Measurements from ENCODE around the gene CNTNAP3B.
A peak's percentile ranks its signal among the peaks of the same experiment; 100 is the strongest.
"Not testable (repeated sequence)": the region's sequence is repeated elsewhere in the genome, so short reads cannot be mapped to it uniquely, and the experiment has no call there.

The CNTNAP3B gene

GRCh38 chr9:42129073-42129729, at the start of gene CNTNAP3B:
CNTNAP3B (minus strand) TSS chr9:42129426; CDS start chr9:42129094, 332 bp downstream.
- H3K27ac ChIP-seq, result not testable (repeated sequence)

- H3K27ac ChIP-seq, result not testable (repeated sequence)
- TF ChIP-seq, protein P1, sequence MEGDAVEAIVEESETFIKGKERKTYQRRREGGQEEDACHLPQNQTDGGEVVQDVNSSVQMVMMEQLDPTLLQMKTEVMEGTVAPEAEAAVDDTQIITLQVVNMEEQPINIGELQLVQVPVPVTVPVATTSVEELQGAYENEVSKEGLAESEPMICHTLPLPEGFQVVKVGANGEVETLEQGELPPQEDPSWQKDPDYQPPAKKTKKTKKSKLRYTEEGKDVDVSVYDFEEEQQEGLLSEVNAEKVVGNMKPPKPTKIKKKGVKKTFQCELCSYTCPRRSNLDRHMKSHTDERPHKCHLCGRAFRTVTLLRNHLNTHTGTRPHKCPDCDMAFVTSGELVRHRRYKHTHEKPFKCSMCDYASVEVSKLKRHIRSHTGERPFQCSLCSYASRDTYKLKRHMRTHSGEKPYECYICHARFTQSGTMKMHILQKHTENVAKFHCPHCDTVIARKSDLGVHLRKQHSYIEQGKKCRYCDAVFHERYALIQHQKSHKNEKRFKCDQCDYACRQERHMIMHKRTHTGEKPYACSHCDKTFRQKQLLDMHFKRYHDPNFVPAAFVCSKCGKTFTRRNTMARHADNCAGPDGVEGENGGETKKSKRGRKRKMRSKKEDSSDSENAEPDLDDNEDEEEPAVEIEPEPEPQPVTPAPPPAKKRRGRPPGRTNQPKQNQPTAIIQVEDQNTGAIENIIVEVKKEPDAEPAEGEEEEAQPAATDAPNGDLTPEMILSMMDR (IDR thresholded peaks at IDR 0.05), result peak; percentile 39
Measured at GRCh38 chr9:42160299-42160698, 31.1 kb upstream of the CNTNAP3B start.

- H3K27ac ChIP-seq, result not testable (repeated sequence)
- TF ChIP-seq, protein P1 (IDR thresholded peaks at IDR 0.05), result peak; percentile 20
Measured at GRCh38 chr9:42127056-42127841, 2.0 kb downstream of the CNTNAP3B start.

DNA sequence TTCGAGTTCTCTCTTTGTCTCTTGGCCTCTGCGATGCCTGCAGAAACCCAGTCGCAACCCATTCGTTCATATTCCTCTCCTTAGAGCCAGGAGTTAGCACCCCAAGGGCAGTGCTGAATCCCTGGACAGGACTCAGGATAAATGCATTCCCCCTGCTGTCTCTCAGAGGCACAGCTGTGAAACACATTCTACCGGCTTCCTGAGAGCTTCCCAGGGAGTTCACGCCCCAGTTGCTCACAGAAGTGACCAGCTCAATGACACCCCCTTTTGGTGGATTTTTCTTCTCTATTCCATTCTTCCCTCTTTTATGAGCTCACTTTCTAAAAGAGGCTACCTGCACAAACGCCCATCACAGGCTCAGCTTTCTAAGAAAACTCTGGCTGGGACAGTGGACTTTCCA, 8.2 kb downstream of the CNTNAP3B start:
- H3K27ac ChIP-seq, result not testable (repeated sequence)

GRCh38 chr9:42095929-42096328, 33.3 kb downstream of the CNTNAP3B start:
- not testable (repeated sequence) for H3K27ac ChIP-seq

DNA sequence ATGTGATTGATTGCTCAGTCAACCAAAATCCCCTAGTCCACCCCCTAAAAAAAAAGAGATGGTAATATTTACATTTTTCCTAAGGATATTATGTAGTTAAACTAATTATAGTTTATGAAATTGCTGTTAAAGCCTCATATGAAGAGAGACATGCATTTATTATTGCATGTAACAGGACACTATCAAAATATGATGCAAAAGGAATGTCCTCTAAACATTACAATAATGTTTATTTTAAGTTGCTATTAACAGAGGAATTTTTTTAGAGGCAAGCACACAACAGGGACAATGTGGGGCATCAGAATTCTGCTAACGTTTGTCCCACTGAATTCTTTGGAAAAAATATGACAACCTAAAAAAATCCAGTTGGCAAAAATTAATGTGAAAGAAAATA, 44.7 kb downstream of the CNTNAP3B start:
- not testable (repeated sequence) for H3K27ac ChIP-seq

DNA sequence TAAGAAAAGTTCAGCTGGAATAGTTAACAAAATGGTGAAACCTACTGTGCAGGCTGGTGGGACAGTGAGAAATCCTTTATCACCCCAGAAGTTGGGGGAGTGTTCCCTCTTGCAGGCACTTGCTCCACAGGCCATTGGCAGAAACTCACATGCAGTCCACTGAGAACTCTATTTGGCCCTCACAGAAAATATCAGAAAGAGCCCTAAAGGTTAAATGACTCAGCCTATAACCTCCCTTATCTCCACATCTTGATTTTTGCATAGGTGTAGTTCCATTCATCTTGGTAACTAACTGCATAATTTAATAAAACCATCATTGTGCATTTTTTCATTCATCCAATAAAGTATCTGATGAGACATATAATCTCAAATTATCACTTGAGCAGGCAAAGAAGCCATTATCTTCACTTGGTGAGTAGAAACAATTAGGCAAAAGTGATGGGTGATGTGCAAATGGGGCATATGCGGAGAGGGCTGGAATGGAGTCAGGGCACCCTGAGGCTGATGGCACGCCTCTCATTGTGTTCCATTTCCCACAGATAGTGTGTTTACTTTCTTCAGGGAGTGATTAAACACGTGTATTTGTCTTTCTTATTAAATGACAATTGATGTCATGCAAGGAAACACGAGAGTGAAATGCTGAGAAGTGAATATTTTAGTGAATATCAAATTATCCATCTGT, 45.2 kb downstream of the CNTNAP3B start:
- not testable (repeated sequence) for H3K27ac ChIP-seq

- not testable (repeated sequence) for H3K27ac ChIP-seq
Measured at GRCh38 chr9:42080376-42080775, 48.9 kb downstream of the CNTNAP3B start.

DNA sequence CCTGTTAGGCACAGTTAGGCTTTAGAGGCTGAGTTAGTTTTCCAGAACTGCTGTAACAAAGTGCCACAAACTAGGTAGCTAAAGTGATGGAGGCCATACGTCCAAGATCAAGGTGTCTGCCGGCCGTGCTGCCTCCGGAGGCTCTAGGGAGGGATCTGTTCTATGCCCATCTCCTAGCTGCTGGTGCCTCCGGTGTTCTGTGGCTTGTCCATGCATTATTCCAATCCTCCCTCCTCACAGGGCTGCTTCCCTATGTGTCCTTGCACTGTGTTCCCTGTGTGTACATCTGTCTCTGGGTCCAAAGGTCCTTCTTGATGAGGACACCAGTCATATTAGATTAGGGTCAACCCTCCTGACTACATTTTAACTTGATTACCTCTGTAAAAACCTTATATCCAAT, 54.4 kb downstream of the CNTNAP3B start:
- H3K27ac ChIP-seq, result not testable (repeated sequence)

GRCh38 chr9:42071026-42071425, 58.2 kb downstream of the CNTNAP3B start:
- H3K27ac ChIP-seq, result not testable (repeated sequence)

DNA sequence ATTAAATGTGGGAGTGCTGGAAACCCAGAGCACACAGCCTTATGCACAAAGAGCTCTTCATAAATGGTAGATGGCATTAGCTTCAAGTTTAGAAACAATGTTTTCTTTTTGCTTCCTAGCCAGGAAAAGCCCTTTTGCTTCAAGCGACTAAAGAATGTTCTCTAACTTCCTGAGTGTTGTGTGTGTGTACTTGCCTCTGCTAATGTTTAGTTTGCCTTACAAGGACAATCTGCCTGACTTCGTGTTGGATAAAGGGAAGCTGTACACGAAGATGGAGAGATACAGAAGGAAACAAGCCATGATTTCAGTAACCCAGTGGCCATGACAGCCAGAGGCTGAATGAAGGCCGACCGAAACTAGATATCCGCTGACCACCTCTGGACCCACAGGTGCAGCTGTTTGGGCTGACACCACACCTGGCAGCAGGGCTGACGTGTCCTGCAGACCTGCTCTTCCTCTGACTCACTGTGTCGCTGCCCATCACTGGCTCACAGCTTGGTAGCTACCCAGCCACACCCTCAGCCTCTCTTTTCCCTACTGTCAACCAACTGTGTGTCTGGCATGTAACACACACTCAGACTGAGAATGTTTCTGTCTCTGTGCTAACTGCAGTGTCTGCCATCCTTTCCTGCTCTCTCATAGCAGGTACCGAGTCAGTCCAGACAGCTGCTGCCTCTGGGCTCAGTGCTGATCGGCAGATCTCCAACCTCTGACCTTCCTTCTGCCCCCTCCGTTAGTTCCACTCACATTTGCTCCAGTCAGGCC, 59.0 kb downstream of the CNTNAP3B start:
- not testable (repeated sequence) for H3K27ac ChIP-seq

DNA sequence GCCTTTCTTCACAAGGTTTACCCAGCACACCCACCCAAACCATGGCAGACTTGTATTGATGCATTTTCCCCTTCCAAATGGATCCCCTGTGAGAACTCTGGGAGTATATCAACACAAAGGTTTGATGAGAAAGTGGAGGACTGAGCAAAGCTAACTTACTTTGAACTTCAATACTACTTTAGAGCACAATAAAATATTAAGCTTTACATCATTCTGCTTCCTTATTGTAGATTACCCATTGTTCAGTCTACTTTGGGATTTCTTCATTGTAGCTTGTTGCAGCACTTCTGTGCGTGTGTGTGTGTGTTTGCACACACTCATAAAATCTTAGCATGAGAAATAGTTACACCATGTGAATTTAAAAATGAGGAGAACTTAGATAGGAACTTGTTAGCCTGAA, 75.4 kb downstream of the CNTNAP3B start:
- not testable (repeated sequence) for H3K27ac ChIP-seq

DNA sequence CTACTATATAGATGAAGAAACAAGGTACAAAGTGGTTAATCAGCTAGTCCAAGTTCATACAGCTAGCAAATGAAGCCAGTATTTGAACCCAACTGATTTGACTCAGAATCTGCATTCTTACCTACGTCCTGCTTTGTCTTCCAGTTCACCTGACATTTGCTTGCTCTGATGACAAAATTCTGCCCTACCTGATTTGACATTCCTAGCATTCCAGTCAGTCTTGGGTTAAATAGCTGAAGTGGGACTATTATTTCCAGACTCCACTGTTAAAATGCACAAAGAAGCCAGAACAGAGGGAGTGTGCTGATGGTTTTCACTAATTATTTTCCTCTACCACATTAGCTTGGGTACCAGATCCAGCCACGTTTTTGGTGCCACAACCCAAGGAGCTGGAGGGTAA, 78.5 kb downstream of the CNTNAP3B start:
- H3K27ac ChIP-seq, result not testable (repeated sequence)

GRCh38 chr9:42044422-42045010, 84.7 kb downstream of the CNTNAP3B start:
- not testable (repeated sequence) for H3K27ac ChIP-seq

- H3K27ac ChIP-seq, result not testable (repeated sequence)
Measured at GRCh38 chr9:42033541-42033940, 95.7 kb downstream of the CNTNAP3B start.

DNA sequence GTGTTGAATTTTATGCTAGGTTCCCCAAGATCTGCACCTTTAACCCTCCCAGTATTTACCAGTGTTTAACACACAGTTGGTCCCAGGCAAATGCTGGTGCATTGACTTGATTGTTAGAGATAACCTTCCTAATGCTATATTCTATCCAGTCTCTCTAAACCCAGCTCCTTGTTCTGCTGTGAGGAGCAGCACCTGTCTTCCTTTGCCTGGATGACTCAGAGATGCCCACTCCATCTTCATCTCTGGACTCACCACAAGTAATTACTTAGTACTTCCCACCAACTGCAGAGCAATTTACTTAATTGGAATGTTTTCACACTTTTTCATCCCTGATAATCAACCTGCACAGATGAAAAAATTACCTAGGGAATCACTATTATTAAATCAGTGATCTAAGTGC, 108.6 kb downstream of the CNTNAP3B start:
- not testable (repeated sequence) for H3K27ac ChIP-seq

- H3K27ac ChIP-seq, result not testable (repeated sequence)
Measured at GRCh38 chr9:42018220-42018922, 110.9 kb downstream of the CNTNAP3B start.

GRCh38 chr9:42014317-42014716, 114.9 kb downstream of the CNTNAP3B start:
- not testable (repeated sequence) for H3K27ac ChIP-seq
